ENCODE data around the gene SPIN2A.
"Not testable (repeated sequence)": the region's sequence is repeated elsewhere in the genome, so short reads cannot be mapped to it uniquely, and the experiment has no call there.

SPIN2A gene

GRCh38 chrX:57137073-57137472 is at the start of gene SPIN2A:
SPIN2A (minus strand) TSS chrX:57137397; CDS start chrX:57136597, 800 bp downstream.
- peak; percentile 16 for DNase-seq

GRCh38 chrX:57178605-57179004 is 41.4 kb upstream of the SPIN2A start:
- no peak for DNase-seq

GRCh38 chrX:57177070-57177469 is 39.9 kb upstream of the SPIN2A start:
- no peak for DNase-seq

GRCh38 chrX:57172544-57172943 is 35.3 kb upstream of the SPIN2A start:
- no peak for DNase-seq

- DNase-seq, result no peak
Observed at GRCh38 chrX:57156397-57157049, 19.3 kb upstream of the SPIN2A start.

GRCh38 chrX:57155171-57155570 is 18.0 kb upstream of the SPIN2A start:
- DNase-seq, result no peak

GRCh38 chrX:57152222-57152621 is 15.0 kb upstream of the SPIN2A start:
- not testable (repeated sequence) for DNase-seq

GRCh38 chrX:57138674-57139073 is 1.5 kb upstream of the SPIN2A start:
- DNase-seq, result no peak

GRCh38 chrX:57137501-57137900 is 304 bp upstream of the SPIN2A start:
- DNase-seq, result no peak

GRCh38 chrX:57136589-57136988 is 608 bp downstream of the SPIN2A start:
- not testable (repeated sequence) for DNase-seq

GRCh38 chrX:57135287-57135686 is 1.9 kb downstream of the SPIN2A start:
- no peak for DNase-seq

GRCh38 chrX:57134702-57135101 is 2.5 kb downstream of the SPIN2A start:
- DNase-seq, result no peak

- DNase-seq, result no peak
Observed at GRCh38 chrX:57133706-57134105, 3.5 kb downstream of the SPIN2A start.

GRCh38 chrX:57133284-57133683 is 3.9 kb downstream of the SPIN2A start:
- not testable (repeated sequence) for DNase-seq

- DNase-seq, result no peak
Observed at GRCh38 chrX:57132046-57132445, 5.2 kb downstream of the SPIN2A start.

GRCh38 chrX:57121816-57122215 is 15.4 kb downstream of the SPIN2A start:
- no peak for DNase-seq

- DNase-seq, result peak; percentile 72
Observed at GRCh38 chrX:57121162-57121755, 15.9 kb downstream of the SPIN2A start, which contains the start of gene SPIN2B. SPIN2B (minus strand) TSS chrX:57121548.

GRCh38 chrX:57120619-57121161 is 16.5 kb downstream of the SPIN2A start:
- DNase-seq, result not testable (repeated sequence)

GRCh38 chrX:57119416-57119815 is 17.8 kb downstream of the SPIN2A start:
- no peak for DNase-seq

GRCh38 chrX:57117566-57117965 is 19.6 kb downstream of the SPIN2A start:
- DNase-seq, result not testable (repeated sequence)

- no peak for DNase-seq
Observed at GRCh38 chrX:57104921-57105398, 32.2 kb downstream of the SPIN2A start.

- DNase-seq, result no peak
Observed at GRCh38 chrX:57104406-57104805, 32.8 kb downstream of the SPIN2A start.

GRCh38 chrX:57103489-57103888 is 33.7 kb downstream of the SPIN2A start:
- DNase-seq, result no peak

- DNase-seq, result not testable (repeated sequence)
Observed at GRCh38 chrX:57102918-57103317, 34.3 kb downstream of the SPIN2A start.
